HepG2 (cell line): ENCODE measurements around the gene GNPAT. TPM values are rescaled to one million over a fixed set of nuclear protein-coding genes. Genes with fewer than 3 reads are reported as not detected.

ENCODE experiments used
- ATAC-seq: fragments of 200-7000 bp; cut with Tn5 transposase; 3 replicates; pipeline ENCODE4 v1.9.1; 2020; ENCODE audit warnings: mild to moderate bottlenecking, moderate library complexity
- BruUV-seq: library from RNA; stranded (reverse); fragments of 400-500 nt; replicated peaks from 2 replicates; lab custom pipeline; 2021; lab: Mats Ljungman, UMichigan
- CTCF ChIA-PET: fragments of 300-600 bp; formaldehyde crosslinking; extraction: SDS; loops from one replicate; lab custom pipeline; 2021; ENCODE audit warnings: low total read pairs, inconsistent platforms, low intra/inter-chr PET ratio; lab: Yijun Ruan, JAX
- POLR2A ChIA-PET: fragments of 350-600 bp; sonication (Branson Sonifier 250); formaldehyde crosslinking; loops from one replicate; lab custom pipeline; 2020; ENCODE audit warnings: antibody characterized with exemption, inconsistent platforms; lab: Yijun Ruan, JAX
- DNase-seq: peaks from one replicate; pipeline ENCODE4 v3.0.0-alpha.2; 2015; ENCODE audit warnings: low spot score
- FAIRE-seq: peaks from 3 replicates; lab custom pipeline; 2011; peaks lifted over from hg19 to GRCh38; lab: Jason Lieb, UNC
- H2AFZ ChIP-seq: one replicate; pipeline ENCODE4 v1.6.1; 2011; ENCODE audit warnings: low read length, inconsistent platforms
- H3K27ac ChIP-seq: fragments of 300-600 bp; 3 replicates; pipeline ENCODE4 v1.8.0; 2011; ENCODE audit warnings: mixed run types, mild to moderate bottlenecking, mixed read lengths, low read length, inconsistent platforms; ENCODE audit not compliant: insufficient read depth; ENCODE audit errors: extremely low read length
- H3K27me3 ChIP-seq, 2 experiments: fragments of 200-600 bp in 1 of 2; 2 replicates in 1 of 2; 3 replicates in 1 of 2; pipeline versions ENCODE4 v1.6.0 to v1.8.0; 2011; ENCODE audit warnings: low read length in 2 of 2, mild to moderate bottlenecking in 2 of 2, moderate library complexity in 2 of 2, inconsistent platforms in 1 of 2; ENCODE audit not compliant: insufficient read depth in 2 of 2, control insufficient read depth in 1 of 2
- H3K36me3 ChIP-seq, 2 experiments: fragments of 200-600 bp in 1 of 2; replicated peaks in 1 of 2; 2 replicates in 1 of 2; 3 replicates in 1 of 2; pipeline versions ENCODE4 v1.5.1 to v1.8.0; 2011; ENCODE audit warnings: low read length in 2 of 2, inconsistent platforms in 1 of 2; ENCODE audit not compliant: insufficient read depth in 2 of 2, control insufficient read depth in 1 of 2
- H3K4me1 ChIP-seq: 2 replicates; pipeline ENCODE4 v1.5.1; 2012; ENCODE audit warnings: low read length, inconsistent platforms; ENCODE audit not compliant: insufficient read depth
- H3K4me2 ChIP-seq: 2 replicates; pipeline ENCODE4 v1.6.0; 2011; ENCODE audit warnings: low read depth, low read length, inconsistent platforms
- H3K4me3 ChIP-seq, 3 experiments: fragments of 200-600 bp in 1 of 3; sonication (generic), shearing (Covaris generic) in 1 of 3; replicated peaks in 1 of 3; 2 replicates each; pipeline ENCODE4 v1.5.1; 2011 to 2016; ENCODE audit warnings: low read length in 3 of 3, inconsistent platforms in 2 of 3, low read depth in 2 of 3, mild to moderate bottlenecking in 2 of 3, control low read depth in 1 of 3, mixed read lengths in 1 of 3; ENCODE audit not compliant: insufficient read depth in 1 of 3
- H3K79me2 ChIP-seq: one replicate; pipeline ENCODE4 v1.6.1; 2011; ENCODE audit warnings: low read length, inconsistent platforms; ENCODE audit not compliant: insufficient read depth
- H3K9ac ChIP-seq: 2 replicates; pipeline ENCODE4 v1.6.0; 2011; ENCODE audit warnings: mild to moderate bottlenecking, low read depth, low read length, inconsistent platforms; ENCODE audit not compliant: insufficient read depth
- H3K9me3 ChIP-seq: 2 replicates; pipeline ENCODE4 v1.5.1; 2012; ENCODE audit warnings: mild to moderate bottlenecking, low read length
- H4K20me1 ChIP-seq: 2 replicates; pipeline ENCODE4 v1.6.0; 2011; ENCODE audit warnings: inconsistent platforms, mild to moderate bottlenecking, low read length, moderate library complexity; ENCODE audit not compliant: insufficient read depth
- NFIC ChIP-seq: IDR thresholded peaks from 2 replicates; pipeline ENCODE4 v1.6.1; 2012; ENCODE audit warnings: mild to moderate bottlenecking, low read length, inconsistent platforms
- NFYB ChIP-seq: sonication (generic); formaldehyde crosslinking; IDR thresholded peaks from 2 replicates; pipeline ENCODE4 v1.4.0; 2020; ENCODE audit warnings: missing genetic modification reagents
- NFYC ChIP-seq: IDR thresholded peaks from 2 replicates; pipeline ENCODE4 v1.6.1; 2016; ENCODE audit warnings: missing genetic modification reagents, missing compliant biosample characterization
- NONO ChIP-seq, 2 experiments: fragments of 450-650 bp in 1 of 2; sonication (generic) in 1 of 2; formaldehyde crosslinking in 1 of 2; IDR thresholded peaks in 1 of 2; conservative IDR thresholded peaks in 1 of 2; 2 replicates each; pipeline versions ENCODE4 v1.6.1 to v1.8.0; 2017 to 2022; ENCODE audit warnings: mild to moderate bottlenecking in 1 of 2, missing genetic modification reagents in 1 of 2, moderate library complexity in 1 of 2
- POLR2AphosphoS5 ChIP-seq: IDR thresholded peaks from 2 replicates; pipeline ENCODE4 v1.6.1; 2012; ENCODE audit warnings: low read depth, low read length
- REPIN1 ChIP-seq: sonication (generic); formaldehyde crosslinking; IDR thresholded peaks from 2 replicates; pipeline ENCODE4 v1.8.0; 2022; ENCODE audit warnings: missing genetic modification reagents, low read depth, mild to moderate bottlenecking, borderline replicate concordance
- XRCC5 ChIP-seq: fragments of 200-400 bp; formaldehyde crosslinking; optimal IDR thresholded peaks from 2 replicates; pipeline ENCODE3; 2017; ENCODE audit warnings: mild to moderate bottlenecking, low read length
- ZFP36 ChIP-seq: fragments of 150-350 bp; IDR thresholded peaks from 2 replicates; pipeline ENCODE4 v1.6.1; 2018; ENCODE audit warnings: borderline replicate concordance, low read length, low read depth; ENCODE audit not compliant: partially characterized antibody
- ZFP91 ChIP-seq: sonication (generic); formaldehyde crosslinking; IDR thresholded peaks from 2 replicates; pipeline ENCODE4 v1.9.0; 2022; ENCODE audit warnings: missing genetic modification reagents, mild to moderate bottlenecking, borderline replicate concordance
- ZNF281 ChIP-seq: sonication (generic); formaldehyde crosslinking; IDR thresholded peaks from 2 replicates; pipeline ENCODE4 v1.4.0; 2020; ENCODE audit warnings: missing genetic modification reagents, borderline replicate concordance
- WGBS: methylation state at CpG from one replicate; pipeline ENCODE4 v1.1.6; 2017; ENCODE audit warnings: low lambda C conversion rate; 5-methylcytosine and 5-hydroxymethylcytosine counted together
- in situ Hi-C: cut with HindIII; loops from 2 replicates; pipeline ENCODE4 v1.10.0; 2017; ENCODE audit warnings: low pct_unique_long_range_greater_than_20kb; ENCODE audit not compliant: extremely low pct_ligation_motif_present
- intact Hi-C: fragments of 100-400 bp; cut with micrococcal nuclease; formaldehyde crosslinking; loops from one replicate; pipeline ENCODE4 v1.10.0; 2022; ENCODE audit not compliant: unreplicated experiment
- polyA plus RNA-seq, 8 experiments: library from polyadenylated mRNA; depleted of rRNA in 3 of 8; stranded (reverse) in 7 of 8; unstranded in 1 of 8; fragments of >200 nt; fragmentation: Illumina TruSeq in 4 of 8; extraction: Trizol in 4 of 8; gene quantifications; 2 replicates each; pipeline versions ENCODE4 v1.2.1 to v1.2.3, GENCODE V29; 2011 to 2016; ENCODE audit warnings: low read depth in 4 of 8, missing spikeins in 1 of 8, mixed read lengths in 1 of 8; ENCODE audit not compliant: insufficient read depth in 1 of 8
- total RNA-seq, 5 experiments: library from RNA; depleted of rRNA; stranded (reverse); fragments of >200 nt; fragmentation: Illumina TruSeq; extraction: Trizol; gene quantifications; 2 replicates each; pipeline ENCODE4 v1.2.3, GENCODE V29; 2016; ENCODE audit warnings: low read depth in 1 of 5

The GNPAT gene
- total and polyA plus RNA-seq, 2 of the 13 experiments (the other 11 are each of a cell fraction or from before 2014, with no cell fraction given): 58.3 to 114 TPM

- TF ChIP-seq XRCC5: peak; percentile 86
- no peak for TF ChIP-seq NONO (IDR thresholded peaks at IDR 0.05)
- no peak for TF ChIP-seq NONO (CRISPR knock-in tag; conservative IDR thresholded peaks at IDR 0.05)
- TF ChIP-seq ZFP91: peak; percentile 50; the same call in 1 of the 2 replicates
- peak; percentile 36; the same call in 1 of the 2 replicates for TF ChIP-seq ZNF281
- TF ChIP-seq ZFP36: no peak
- 0 out of 2 replicates have a peak, but pooled peaks have one; percentile 34 for TF ChIP-seq REPIN1
- TF ChIP-seq NFIC: no peak
Observed at GRCh38 chr1:231315887-231316286, 74.9 kb downstream of the GNPAT start (continued).

- no peaks in the 10 kb centered on the region for H3K36me3 ChIP-seq
- no peaks in the 10 kb centered on the region for H3K4me1 ChIP-seq
- H3K4me2 ChIP-seq: no peak overlapping the region
- 91% methylated on average over 37 of the region's 44 CpGs for WGBS
- H3K9me3 ChIP-seq: no peaks in the 10 kb centered on the region
- ChIA-PET CTCF (no interaction called here), POLR2A (no interaction called here)
- ATAC-seq: no peak
- no peak overlapping the region for H3K27ac ChIP-seq
- no TSS peak for BruUV-seq
- in situ Hi-C loops (no loop called here), intact Hi-C loops (no loop called here)
- H3K79me2 ChIP-seq: no peaks in the 10 kb centered on the region
- H3K9ac ChIP-seq: no peak overlapping the region
- H3K27me3 ChIP-seq: no peaks in the 10 kb centered on the region
- DNase-seq: no peak
- peak; percentile 67 for TF ChIP-seq NFYB (CRISPR knock-in tag)
- peak; percentile 48 for TF ChIP-seq NFYC
- TF ChIP-seq POLR2AphosphoS5: no peak
- H3K4me3 ChIP-seq: no peak overlapping the region
- H4K20me1 ChIP-seq: no peaks in the 10 kb centered on the region
- FAIRE-seq: no peak
- H2AFZ ChIP-seq: no peak overlapping the region
Observed at GRCh38 chr1:231317306-231318014, 76.4 kb downstream of the GNPAT start.
